Jurkat, Clone E6-1 (cell line): Measurements from ENCODE around the gene VPS11.

Experiments
- DNase-seq: peaks from one replicate; pipeline ENCODE4 v3.0.0-alpha.2; 2011; ENCODE audit warnings: low read depth, low spot score
- H3K4me3 ChIP-seq: 2 replicates; pipeline ENCODE4 v1.5.1; 2011; ENCODE audit warnings: mild to moderate bottlenecking, low read length, control low read depth, moderate library complexity

The VPS11 gene

DNA sequence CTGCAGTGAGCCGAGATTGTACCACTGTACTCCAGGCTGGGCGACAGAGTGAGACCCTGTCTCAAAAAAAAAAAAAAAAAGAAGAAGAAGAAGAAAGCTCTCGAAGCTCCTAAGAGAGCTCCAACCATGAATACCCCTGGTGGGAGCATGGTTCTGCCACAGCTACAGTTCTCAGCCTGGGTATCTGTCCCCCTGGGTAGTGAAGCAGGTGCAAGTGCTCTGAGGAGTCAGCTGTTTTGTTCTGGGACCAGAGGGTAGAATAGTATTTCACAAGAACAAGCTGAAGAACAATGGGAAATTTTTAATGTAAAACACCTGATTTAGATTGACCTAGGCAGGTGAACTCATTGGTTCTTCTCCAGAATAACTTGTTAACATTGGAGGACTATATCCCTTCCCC, 6.4 kb upstream of the VPS11 start:
- DNase-seq = no peak
- H3K4me3 ChIP-seq = no peak overlapping the region

DNA sequence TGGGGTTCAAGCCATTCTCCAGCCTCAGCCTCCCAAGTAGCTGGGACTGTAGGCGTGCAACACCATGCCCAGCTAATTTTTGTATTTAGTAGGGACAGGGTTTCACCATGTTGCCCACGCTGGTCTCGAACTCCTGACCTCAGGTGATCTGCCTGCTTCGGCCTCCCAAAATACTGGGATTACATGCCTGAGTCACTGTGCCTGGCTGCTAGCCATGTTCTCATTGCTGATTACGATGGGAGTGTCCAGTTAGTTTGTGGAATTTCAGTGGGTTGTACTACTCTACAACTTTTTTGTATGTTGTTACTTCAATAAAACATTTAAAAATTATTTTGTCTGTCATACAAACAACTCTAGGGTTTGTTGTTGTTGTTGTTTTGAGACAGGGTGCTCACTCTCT, 4.8 kb upstream of the VPS11 start:
- no peak overlapping the region for H3K4me3 ChIP-seq
- no peak for DNase-seq

DNA sequence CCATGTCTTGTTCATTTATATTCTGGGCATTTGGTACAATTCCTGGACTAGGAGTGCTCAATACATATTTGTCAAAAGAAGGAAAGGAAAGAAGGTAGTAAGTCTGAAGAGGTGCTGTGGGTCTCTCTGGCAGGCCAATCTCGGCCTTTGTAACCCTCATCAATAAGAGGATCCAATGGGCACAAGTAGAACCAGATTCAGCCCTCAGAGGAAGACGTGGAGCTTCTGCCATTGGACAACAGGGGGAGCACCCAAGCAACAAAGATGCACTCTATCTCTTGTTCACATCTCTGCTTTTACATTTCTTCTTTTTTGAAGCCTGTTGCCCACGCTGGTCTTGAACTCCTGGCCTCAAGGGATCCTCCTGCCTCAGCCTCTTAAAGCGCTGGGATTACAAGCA, 2.2 kb upstream of the VPS11 start:
- DNase-seq = peak; percentile 57
- H3K4me3 ChIP-seq = no peak overlapping the region

DNA sequence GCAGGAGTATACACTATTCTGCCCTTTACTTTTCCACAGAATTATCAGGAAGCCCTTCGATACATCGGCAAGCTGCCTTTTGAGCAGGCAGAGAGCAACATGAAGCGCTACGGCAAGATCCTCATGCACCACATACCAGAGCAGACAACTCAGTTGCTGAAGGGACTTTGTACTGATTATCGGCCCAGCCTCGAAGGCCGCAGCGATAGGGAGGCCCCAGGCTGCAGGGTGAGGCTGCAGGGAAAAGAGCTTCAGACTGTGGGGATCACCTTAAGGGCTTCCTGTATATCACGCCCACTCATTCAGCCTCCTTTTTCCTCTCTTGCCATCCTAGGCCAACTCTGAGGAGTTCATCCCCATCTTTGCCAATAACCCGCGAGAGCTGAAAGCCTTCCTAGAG, 10.2 kb downstream of the VPS11 start:
- DNase-seq = no peak
- no peak overlapping the region for H3K4me3 ChIP-seq

DNA sequence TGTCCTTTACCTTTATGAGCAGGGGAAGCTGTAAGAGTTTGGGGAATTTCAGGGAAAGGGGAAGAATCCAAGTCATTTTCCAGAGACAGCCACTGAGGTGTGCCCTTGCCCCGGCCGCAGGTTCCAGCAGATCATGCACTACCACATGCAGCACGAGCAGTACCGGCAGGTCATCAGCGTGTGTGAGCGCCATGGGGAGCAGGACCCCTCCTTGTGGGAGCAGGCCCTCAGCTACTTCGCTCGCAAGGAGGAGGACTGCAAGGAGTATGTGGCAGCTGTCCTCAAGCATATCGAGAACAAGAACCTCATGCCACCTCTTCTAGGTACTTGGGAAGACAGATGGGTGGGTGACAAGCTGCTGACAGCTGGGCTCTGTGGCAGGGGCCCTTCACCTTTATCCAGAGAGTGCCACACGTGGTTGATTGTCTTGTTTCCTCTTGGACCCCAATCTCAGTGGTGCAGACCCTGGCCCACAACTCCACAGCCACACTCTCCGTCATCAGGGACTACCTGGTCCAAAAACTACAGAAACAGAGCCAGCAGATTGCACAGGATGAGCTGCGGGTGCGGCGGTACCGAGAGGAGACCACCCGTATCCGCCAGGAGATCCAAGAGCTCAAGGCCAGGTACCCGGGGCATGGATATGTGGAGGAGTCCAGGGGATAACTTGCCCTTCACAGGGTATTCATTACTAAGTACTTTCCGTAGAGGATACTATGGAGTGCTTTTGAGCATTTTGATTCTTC, 11.2 kb downstream of the VPS11 start:
- H3K4me3 ChIP-seq = no peak overlapping the region
- no peak for DNase-seq

DNA sequence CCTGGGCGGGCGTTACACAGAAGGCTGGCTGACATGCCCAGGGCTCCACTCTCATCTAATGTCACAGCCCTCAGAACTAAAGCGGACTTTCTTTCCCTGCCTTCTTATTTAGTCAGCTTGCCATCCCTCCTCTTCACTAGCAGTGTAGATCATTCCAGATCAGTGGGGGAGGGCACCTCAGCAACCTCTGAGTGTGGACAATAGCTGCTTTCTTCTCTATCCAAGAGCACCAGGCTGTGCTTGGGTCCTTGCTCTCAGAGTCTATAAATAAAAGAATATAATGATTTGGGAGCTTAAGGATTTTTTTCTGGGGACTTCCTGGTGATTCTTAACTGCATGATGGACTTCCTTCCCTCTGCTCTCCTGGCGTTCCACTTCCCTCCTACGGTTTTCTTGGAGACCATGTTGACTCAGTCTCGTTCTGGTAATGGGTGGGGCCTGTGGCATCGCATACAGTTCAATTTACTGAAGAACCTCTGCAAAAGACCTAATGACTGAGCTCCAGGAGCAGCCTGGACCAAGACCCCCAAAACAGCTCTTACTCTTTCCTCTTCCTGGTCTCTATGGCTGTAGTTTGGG, 14.2 kb downstream of the VPS11 start:
- DNase-seq = no peak

DNA sequence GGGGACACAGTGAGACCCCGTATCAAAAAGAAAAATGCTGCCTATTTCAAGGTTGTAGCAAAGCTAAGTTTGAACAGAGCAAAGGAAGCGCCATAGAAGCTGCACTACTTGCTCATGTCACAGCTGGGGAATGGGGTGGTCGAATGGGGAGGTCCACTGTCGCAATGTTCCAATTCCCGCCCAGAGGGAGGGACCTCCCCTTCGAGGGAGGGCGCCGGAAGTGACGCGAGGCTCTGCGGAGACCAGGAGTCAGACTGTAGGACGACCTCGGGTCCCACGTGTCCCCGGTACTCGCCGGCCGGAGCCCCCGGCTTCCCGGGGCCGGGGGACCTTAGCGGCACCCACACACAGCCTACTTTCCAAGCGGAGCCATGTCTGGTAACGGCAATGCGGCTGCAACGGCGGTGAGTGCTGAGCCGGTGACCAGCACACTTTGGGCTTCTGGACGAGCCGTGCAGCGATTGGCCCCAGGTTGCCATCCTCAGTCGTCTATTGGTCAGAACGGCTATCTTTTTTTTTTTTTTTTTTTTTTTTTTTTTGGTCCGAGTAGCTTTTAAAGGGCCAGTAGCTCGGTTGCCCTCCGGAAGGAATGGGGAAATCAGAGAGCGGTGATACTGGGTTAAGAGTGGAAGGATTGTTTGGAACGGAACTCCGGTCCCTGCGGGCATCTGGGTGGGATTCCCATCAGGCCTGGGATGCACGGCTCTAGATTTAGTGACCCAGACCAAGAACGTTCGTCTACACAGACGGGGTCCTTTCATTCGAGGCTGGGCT, 17.2 kb downstream of the VPS11 start, which contains the start of gene HMBS:
Gene HMBS, plus strand, starts transcription at position 219 of the 774 bp plus-strand sequence. Its CDS starts 153 bp downstream, at position 372.
- H3K4me3 ChIP-seq = peak within 1 kb of the TSS; percentile 96
- peak; percentile 94 for DNase-seq

More for the DNA sequence above, 14.2 kb downstream of the VPS11 start:
- H3K4me3 ChIP-seq = no peak overlapping the region

DNA sequence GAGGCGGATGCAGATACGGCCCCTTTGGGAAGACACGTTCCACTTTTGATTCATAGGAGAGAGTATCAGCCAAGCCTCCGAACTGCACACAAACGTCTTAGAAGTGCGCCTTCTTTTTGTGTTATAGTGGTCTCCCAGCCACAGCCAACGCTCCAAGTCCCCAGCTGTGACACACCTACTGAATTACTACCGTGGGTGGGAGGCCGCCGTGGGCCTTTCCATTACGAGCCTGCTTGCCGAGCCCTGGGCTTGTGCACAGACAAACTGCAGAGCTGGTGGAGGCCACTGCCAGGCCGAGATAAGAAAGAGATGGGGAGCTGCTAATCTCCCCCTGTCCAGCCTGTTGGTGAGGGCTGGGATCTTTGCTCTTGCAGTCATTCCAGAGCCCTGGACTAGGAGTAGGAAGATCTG, 17.8 kb downstream of the VPS11 start:
- no peak for DNase-seq
- peak overlapping the region; percentile 96 for H3K4me3 ChIP-seq

DNA sequence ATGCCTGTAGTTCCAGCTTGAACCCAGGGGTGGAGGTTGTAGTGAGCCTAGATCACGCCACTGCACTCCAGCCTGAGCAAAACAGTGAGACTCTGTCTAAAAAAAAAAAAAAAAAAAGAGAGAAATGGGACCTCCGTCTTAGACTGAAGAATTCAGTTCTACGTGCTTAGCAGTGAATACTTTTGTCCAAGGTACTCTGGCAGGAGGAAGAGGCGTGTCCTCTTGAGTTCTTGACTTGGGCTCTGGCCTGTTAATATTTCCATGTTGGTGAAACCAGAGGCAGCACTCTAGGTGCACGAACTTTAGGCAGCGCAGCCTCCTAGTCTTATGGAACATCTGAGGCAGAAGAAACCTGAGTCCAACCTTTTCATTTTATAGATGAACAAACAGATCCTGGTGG, 19.5 kb downstream of the VPS11 start:
- no peak for DNase-seq
- no peak overlapping the region for H3K4me3 ChIP-seq

DNA sequence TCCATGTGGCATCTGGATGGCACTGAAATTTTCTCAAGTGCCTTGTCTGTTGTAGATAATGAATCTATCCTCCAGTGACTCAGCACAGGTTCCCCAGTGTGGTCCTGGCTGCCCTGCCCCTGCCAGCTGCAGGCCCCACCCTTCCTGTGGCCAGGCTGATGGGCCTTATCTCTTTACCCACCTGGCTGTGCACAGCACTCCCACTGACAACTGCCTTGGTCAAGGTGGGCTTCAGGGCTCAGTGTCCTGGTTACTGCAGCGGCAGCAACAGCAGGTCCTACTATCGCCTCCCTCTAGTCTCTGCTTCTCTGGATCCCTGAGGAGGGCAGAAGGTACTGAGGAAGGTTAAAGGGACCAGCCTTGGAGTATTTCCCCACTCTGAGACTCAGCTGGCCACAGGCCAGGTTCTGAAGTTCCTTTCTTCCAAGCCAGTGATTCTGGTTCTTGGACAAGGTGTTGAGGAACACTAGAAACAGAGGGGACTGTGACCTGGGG, 20.2 kb downstream of the VPS11 start:
- H3K4me3 ChIP-seq = no peak overlapping the region
- no peak for DNase-seq

DNA sequence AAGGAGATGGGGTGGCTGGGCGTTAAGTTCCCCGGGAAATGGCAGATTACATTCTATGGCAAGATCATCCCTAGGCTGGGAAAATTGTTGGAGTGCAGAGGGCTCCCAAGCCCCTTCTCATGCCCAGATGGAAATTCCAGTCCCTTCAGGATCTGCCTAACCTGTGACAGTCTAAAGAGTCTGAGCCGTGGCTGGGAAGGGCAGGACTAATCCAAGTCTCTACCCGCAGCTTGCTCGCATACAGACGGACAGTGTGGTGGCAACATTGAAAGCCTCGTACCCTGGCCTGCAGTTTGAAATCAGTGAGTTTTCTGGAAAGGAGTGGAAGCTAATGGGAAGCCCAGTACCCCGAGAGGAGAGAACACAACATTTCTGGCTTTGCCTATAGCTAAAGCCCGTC, 20.8 kb downstream of the VPS11 start:
- DNase-seq = no peak
- no peak overlapping the region for H3K4me3 ChIP-seq

DNA sequence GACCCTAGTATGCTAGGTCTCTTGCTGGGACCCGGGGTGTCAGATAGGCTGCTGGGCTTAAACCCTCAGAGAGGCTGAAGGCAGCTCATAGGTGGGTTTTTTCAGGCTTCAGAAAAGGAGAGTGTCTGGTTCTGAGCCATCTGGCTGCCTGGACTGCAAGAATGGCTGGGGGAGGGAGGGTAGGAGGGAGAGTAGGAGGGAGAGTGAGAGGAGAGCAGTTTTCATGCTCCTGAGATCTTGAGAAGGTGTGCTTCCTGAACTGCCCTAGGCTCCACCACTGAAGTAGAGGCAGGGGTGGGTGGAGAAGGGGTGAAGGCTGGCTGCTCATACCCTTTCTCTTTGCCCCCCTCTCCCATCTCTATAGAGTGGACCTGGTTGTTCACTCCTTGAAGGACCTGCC, 21.7 kb downstream of the VPS11 start:
- H3K4me3 ChIP-seq = no peak overlapping the region
- DNase-seq = no peak

DNA sequence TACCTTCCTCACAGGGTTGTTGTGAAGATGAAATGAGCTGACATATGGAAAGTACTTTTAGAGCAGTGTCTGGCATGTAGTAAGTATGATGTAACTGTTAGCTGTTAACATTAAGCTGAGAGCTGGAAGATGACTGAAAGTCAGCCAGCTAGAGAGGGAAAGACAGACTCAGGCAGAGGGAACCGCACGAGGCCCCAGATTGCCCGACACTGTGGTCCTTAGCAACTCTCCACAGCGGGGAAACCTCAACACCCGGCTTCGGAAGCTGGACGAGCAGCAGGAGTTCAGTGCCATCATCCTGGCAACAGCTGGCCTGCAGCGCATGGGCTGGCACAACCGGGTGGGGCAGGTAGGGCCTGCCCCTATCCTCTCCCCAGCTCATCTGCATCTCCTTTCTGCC, 23.6 kb downstream of the VPS11 start:
- H3K4me3 ChIP-seq = no peak overlapping the region
- no peak for DNase-seq

DNA sequence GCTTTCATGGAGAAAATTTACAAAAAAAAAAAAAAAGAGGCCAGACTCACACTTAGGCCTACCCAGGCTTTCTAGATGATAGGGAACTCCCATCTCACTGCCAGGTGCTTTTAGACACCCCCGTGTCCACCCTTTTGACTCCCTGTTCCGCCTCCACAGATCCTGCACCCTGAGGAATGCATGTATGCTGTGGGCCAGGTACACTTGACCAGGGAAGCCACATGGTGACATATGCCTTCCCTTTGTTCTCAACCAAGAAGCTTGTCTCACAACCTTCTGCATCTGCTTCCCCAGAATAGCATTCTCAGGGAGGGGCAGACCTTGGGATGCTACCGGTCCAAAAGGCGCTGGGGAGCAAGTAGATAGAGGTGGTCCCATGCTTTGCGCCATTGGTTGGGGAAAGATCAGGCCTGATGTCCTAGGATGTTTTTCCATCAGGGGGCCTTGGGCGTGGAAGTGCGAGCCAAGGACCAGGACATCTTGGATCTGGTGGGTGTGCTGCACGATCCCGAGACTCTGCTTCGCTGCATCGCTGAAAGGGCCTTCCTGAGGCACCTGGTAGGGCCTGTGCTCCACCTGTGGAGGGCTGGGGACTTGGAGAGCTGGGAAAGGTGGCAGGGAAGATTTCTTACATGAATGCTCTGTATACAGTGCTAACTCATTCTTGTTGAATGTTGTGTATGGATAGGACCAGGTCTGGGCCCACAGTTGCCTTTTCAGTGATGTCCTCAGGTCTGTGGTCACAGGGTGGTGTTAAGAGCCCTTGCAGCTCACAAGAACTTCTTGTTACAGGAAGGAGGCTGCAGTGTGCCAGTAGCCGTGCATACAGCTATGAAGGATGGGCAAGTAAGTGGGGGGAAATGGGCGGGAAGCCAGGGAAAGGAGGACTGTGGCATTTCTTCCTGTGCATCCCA, 24.6 kb downstream of the VPS11 start:
- no peak for DNase-seq
- H3K4me3 ChIP-seq = no peak overlapping the region

DNA sequence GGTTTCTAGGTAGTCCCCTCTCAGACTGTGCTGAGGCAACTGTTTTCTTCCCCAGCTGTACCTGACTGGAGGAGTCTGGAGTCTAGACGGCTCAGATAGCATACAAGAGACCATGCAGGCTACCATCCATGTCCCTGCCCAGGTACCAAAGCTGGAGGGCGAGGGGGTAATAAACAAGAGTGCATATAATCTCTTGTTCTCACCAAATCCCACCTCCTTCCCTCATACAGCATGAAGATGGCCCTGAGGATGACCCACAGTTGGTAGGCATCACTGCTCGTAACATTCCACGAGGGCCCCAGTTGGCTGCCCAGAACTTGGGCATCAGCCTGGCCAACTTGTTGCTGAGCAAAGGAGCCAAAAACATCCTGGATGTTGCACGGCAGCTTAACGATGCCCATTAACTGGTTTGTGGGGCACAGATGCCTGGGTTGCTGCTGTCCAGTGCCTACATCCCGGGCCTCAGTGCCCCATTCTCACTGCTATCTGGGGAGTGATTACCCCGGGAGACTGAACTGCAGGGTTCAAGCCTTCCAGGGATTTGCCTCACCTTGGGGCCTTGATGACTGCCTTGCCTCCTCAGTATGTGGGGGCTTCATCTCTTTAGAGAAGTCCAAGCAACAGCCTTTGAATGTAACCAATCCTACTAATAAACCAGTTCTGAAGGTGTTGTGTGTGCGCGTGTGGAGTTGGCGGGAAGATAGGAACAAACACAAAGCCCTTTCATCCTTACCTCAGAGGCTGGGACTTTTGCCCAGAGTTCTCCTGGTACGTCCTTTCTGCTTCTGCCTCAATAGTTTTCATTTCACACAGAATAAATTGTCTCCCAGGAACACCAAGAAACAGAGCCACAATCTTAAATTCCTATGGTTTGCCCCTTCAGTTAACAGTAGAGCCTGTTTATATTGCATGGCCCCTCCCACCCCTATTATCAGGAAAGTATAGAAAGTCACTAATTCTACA, 25.5 kb downstream of the VPS11 start:
- H3K4me3 ChIP-seq = peak overlapping the region; percentile 69
- no peak for DNase-seq

DNA sequence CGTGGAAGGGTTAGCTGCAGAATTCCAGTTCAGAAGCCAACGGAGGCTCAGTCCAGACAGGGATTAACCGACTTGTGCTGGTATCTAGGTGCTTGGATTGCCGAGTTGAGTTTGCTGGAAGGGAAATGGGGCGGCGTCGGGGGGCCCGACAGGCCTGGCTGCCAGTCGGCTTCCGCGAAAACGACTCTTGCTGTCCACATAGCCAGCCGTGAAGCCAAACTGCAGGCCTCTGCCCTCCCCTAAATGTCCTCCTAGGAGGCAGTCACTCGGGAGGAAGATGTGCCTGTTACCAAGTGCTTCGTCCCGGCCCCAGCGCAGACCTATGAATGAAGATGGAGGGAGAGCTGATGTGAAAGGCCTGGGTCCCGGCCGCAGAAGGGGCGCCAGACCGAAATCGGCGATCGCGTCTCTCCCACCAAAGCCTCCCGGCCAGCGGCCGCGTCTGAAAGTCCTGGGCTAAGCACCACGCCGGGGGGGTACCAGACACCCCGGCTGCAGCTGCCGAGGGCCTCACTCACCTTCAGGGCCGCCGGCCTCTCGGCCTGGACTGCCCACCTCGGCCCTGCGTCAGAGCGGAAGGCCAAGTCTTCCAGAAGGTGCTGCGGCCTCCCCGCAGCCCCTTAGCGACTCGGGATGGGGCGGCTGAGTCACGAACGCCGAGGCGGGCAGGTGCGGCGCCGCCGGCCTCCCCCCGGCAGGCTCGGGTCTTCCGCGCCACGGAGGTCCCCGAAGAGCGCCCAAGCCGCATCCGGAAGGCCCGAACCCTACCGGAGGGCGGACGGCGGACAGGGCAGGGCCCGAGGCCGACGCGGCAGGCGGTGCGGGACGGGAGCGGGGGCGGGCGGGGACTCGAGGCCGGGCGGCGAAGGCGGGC, 26.6 kb downstream of the VPS11 start:
- H3K4me3 ChIP-seq = peak overlapping the region; percentile 69
- DNase-seq = no peak

DNA sequence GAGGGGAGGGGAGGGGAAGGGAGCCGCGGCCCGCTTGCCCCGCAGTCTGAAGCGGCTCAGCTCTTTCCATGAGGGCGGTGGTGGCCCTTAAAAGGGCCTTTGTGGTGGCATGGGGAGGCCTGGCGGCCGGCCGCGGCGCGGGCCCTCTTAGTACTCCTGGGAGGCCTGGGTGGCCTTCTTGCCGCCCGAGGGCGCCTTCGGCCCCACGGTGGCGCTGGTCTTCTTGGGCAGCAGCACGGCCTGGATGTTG, 27.1 kb downstream of the VPS11 start:
- no peak for DNase-seq
- peak overlapping the region; percentile 69 for H3K4me3 ChIP-seq
